HepG2 (cell line): Measurements from ENCODE around the gene CCM2L. TPM values are rescaled to one million over a fixed set of nuclear protein-coding genes. Genes with fewer than 3 reads are reported as not detected.

ENCODE experiments used
- ATAC-seq: fragments of 200-7000 bp; cut with Tn5 transposase; 3 replicates; pipeline ENCODE4 v1.9.1; 2020; ENCODE audit warnings: mild to moderate bottlenecking, moderate library complexity
- BruUV-seq: library from RNA; stranded (reverse); fragments of 400-500 nt; replicated peaks from 2 replicates; lab custom pipeline; 2021; lab: Mats Ljungman, UMichigan
- CTCF ChIA-PET: fragments of 300-600 bp; formaldehyde crosslinking; extraction: SDS; loops from one replicate; lab custom pipeline; 2021; ENCODE audit warnings: low total read pairs, inconsistent platforms, low intra/inter-chr PET ratio; lab: Yijun Ruan, JAX
- POLR2A ChIA-PET: fragments of 350-600 bp; sonication (Branson Sonifier 250); formaldehyde crosslinking; loops from one replicate; lab custom pipeline; 2020; ENCODE audit warnings: antibody characterized with exemption, inconsistent platforms; lab: Yijun Ruan, JAX
- DNase-seq: peaks from one replicate; pipeline ENCODE4 v3.0.0-alpha.2; 2015; ENCODE audit warnings: low spot score
- FAIRE-seq: peaks from 3 replicates; lab custom pipeline; 2011; peaks lifted over from hg19 to GRCh38; lab: Jason Lieb, UNC
- H2AFZ ChIP-seq: one replicate; pipeline ENCODE4 v1.6.1; 2011; ENCODE audit warnings: low read length, inconsistent platforms
- H3K27ac ChIP-seq: fragments of 300-600 bp; 3 replicates; pipeline ENCODE4 v1.8.0; 2011; ENCODE audit warnings: mixed run types, mild to moderate bottlenecking, mixed read lengths, low read length, inconsistent platforms; ENCODE audit not compliant: insufficient read depth; ENCODE audit errors: extremely low read length
- H3K27me3 ChIP-seq, 2 experiments: fragments of 200-600 bp in 1 of 2; 2 replicates in 1 of 2; 3 replicates in 1 of 2; pipeline versions ENCODE4 v1.6.0 to v1.8.0; 2011; ENCODE audit warnings: low read length in 2 of 2, mild to moderate bottlenecking in 2 of 2, moderate library complexity in 2 of 2, inconsistent platforms in 1 of 2; ENCODE audit not compliant: insufficient read depth in 2 of 2, control insufficient read depth in 1 of 2
- H3K36me3 ChIP-seq, 2 experiments: fragments of 200-600 bp in 1 of 2; replicated peaks in 1 of 2; 2 replicates in 1 of 2; 3 replicates in 1 of 2; pipeline versions ENCODE4 v1.5.1 to v1.8.0; 2011; ENCODE audit warnings: low read length in 2 of 2, inconsistent platforms in 1 of 2; ENCODE audit not compliant: insufficient read depth in 2 of 2, control insufficient read depth in 1 of 2
- H3K4me1 ChIP-seq: 2 replicates; pipeline ENCODE4 v1.5.1; 2012; ENCODE audit warnings: low read length, inconsistent platforms; ENCODE audit not compliant: insufficient read depth
- H3K4me2 ChIP-seq: 2 replicates; pipeline ENCODE4 v1.6.0; 2011; ENCODE audit warnings: low read depth, low read length, inconsistent platforms
- H3K4me3 ChIP-seq, 3 experiments: fragments of 200-600 bp in 1 of 3; sonication (generic), shearing (Covaris generic) in 1 of 3; replicated peaks in 1 of 3; 2 replicates each; pipeline ENCODE4 v1.5.1; 2011 to 2016; ENCODE audit warnings: low read length in 3 of 3, inconsistent platforms in 2 of 3, low read depth in 2 of 3, mild to moderate bottlenecking in 2 of 3, control low read depth in 1 of 3, mixed read lengths in 1 of 3; ENCODE audit not compliant: insufficient read depth in 1 of 3
- H3K79me2 ChIP-seq: one replicate; pipeline ENCODE4 v1.6.1; 2011; ENCODE audit warnings: low read length, inconsistent platforms; ENCODE audit not compliant: insufficient read depth
- H3K9ac ChIP-seq: 2 replicates; pipeline ENCODE4 v1.6.0; 2011; ENCODE audit warnings: mild to moderate bottlenecking, low read depth, low read length, inconsistent platforms; ENCODE audit not compliant: insufficient read depth
- H3K9me3 ChIP-seq: 2 replicates; pipeline ENCODE4 v1.5.1; 2012; ENCODE audit warnings: mild to moderate bottlenecking, low read length
- H4K20me1 ChIP-seq: 2 replicates; pipeline ENCODE4 v1.6.0; 2011; ENCODE audit warnings: inconsistent platforms, mild to moderate bottlenecking, low read length, moderate library complexity; ENCODE audit not compliant: insufficient read depth
- BCL6 ChIP-seq: IDR thresholded peaks from 2 replicates; pipeline ENCODE4 v1.6.1; 2016; ENCODE audit warnings: missing genetic modification reagents, missing compliant biosample characterization
- BRD4 ChIP-seq: sonication (generic); formaldehyde crosslinking; IDR thresholded peaks from 2 replicates; pipeline ENCODE4 v1.4.0; 2020; ENCODE audit warnings: missing genetic modification reagents
- TCF12 ChIP-seq, 2 experiments: fragments of 450-650 bp in 1 of 2; sonication (generic) in 1 of 2; formaldehyde crosslinking in 1 of 2; IDR thresholded peaks; 2 replicates each; pipeline versions ENCODE4 v1.6.1 to v1.8.0; 2017 to 2022; ENCODE audit warnings: antibody characterized with exemption in 1 of 2, mild to moderate bottlenecking in 1 of 2, missing genetic modification reagents in 1 of 2, moderate library complexity in 1 of 2
- ZFP91 ChIP-seq: sonication (generic); formaldehyde crosslinking; IDR thresholded peaks from 2 replicates; pipeline ENCODE4 v1.9.0; 2022; ENCODE audit warnings: missing genetic modification reagents, mild to moderate bottlenecking, borderline replicate concordance
- ZNF878 ChIP-seq: sonication (generic); formaldehyde crosslinking; IDR thresholded peaks from 2 replicates; pipeline ENCODE4 v1.8.1; 2023; ENCODE audit warnings: mild to moderate bottlenecking, missing genetic modification reagents, moderate library complexity
- WGBS: methylation state at CpG from one replicate; pipeline ENCODE4 v1.1.6; 2017; ENCODE audit warnings: low lambda C conversion rate; 5-methylcytosine and 5-hydroxymethylcytosine counted together
- in situ Hi-C: cut with HindIII; loops from 2 replicates; pipeline ENCODE4 v1.10.0; 2017; ENCODE audit warnings: low pct_unique_long_range_greater_than_20kb; ENCODE audit not compliant: extremely low pct_ligation_motif_present
- intact Hi-C: fragments of 100-400 bp; cut with micrococcal nuclease; formaldehyde crosslinking; loops from one replicate; pipeline ENCODE4 v1.10.0; 2022; ENCODE audit not compliant: unreplicated experiment
- polyA plus RNA-seq, 8 experiments: library from polyadenylated mRNA; depleted of rRNA in 3 of 8; stranded (reverse) in 7 of 8; unstranded in 1 of 8; fragments of >200 nt; fragmentation: Illumina TruSeq in 4 of 8; extraction: Trizol in 4 of 8; gene quantifications; 2 replicates each; pipeline versions ENCODE4 v1.2.1 to v1.2.3, GENCODE V29; 2011 to 2016; ENCODE audit warnings: low read depth in 4 of 8, missing spikeins in 1 of 8, mixed read lengths in 1 of 8; ENCODE audit not compliant: insufficient read depth in 1 of 8
- total RNA-seq, 5 experiments: library from RNA; depleted of rRNA; stranded (reverse); fragments of >200 nt; fragmentation: Illumina TruSeq; extraction: Trizol; gene quantifications; 2 replicates each; pipeline ENCODE4 v1.2.3, GENCODE V29; 2016; ENCODE audit warnings: low read depth in 1 of 5

Gene CCM2L
- total and polyA plus RNA-seq, 2 of the 13 experiments (the other 11 are each of a cell fraction or from before 2014, with no cell fraction given), result 0.15 TPM; not detected in 1

- no peak within 1 kb of the TSS for H3K27ac ChIP-seq
- no peak within 1 kb of the TSS for H2AFZ ChIP-seq
- POLR2A ChIA-PET, result no interaction called here
- TF ChIP-seq ZNF878 (CRISPR knock-in tag) (no peak), BCL6 (CRISPR knock-in tag) (no peak), TCF12 (IDR thresholded peaks at IDR 0.05) (no peak), TCF12 (CRISPR knock-in tag; IDR thresholded peaks at IDR 0.05) (no peak), BRD4 (CRISPR knock-in tag) (no peak), ZFP91 (CRISPR knock-in tag) (peak; percentile 17; the same call in 1 of the 2 replicates)
- H3K9me3 ChIP-seq, result no peaks in the 10 kb centered on the region
- H3K9ac ChIP-seq, result no peak within 1 kb of the TSS
- DNase-seq, result no peak
- no peaks in the 10 kb centered on the region for H3K4me1 ChIP-seq
- ATAC-seq, result peak; percentile 60
- in situ Hi-C loops (no loop called here), intact Hi-C loops (no loop called here)
- WGBS, result 12% methylated on average over 58 of the region's 58 CpGs
- no peak for FAIRE-seq
- H3K79me2 ChIP-seq, result no peaks in the 10 kb centered on the region
- H3K4me3 ChIP-seq, result no peak within 1 kb of the TSS; a peak in 1 of 6 replicates
- H3K4me2 ChIP-seq, result no peak within 1 kb of the TSS
- H4K20me1 ChIP-seq, result no peaks in the 10 kb centered on the region; the same call in 1 of the 2 replicates
- no TSS peak for BruUV-seq
- peaks cover 19 to 70% of the 10 kb centered on the region in 2 experiments for H3K27me3 ChIP-seq
- CTCF ChIA-PET, result no interaction called here
- H3K36me3 ChIP-seq, result no peaks in the 10 kb centered on the region
Observed at GRCh38 chr20:32052090-32052777, 42.0 kb downstream of the CCM2L start, which contains the start of gene HCK. TSS of gene HCK (plus strand) at chr20:32052242.
